NB4 (cell line): Measurements from ENCODE around the gene IQCM.

Source experiments
- POLR2A ChIP-seq: IDR thresholded peaks from 2 replicates; pipeline ENCODE4 v1.6.1; 2011; ENCODE audit warnings: mild to moderate bottlenecking; ENCODE audit not compliant: insufficient read length; ENCODE audit errors: extremely low read depth
- TF ChIP-seq, protein P1 (sequence below): IDR thresholded peaks from one replicate; pipeline ENCODE4 v1.5.1; 2012; ENCODE audit warnings: low read depth, low read length

DNA sequence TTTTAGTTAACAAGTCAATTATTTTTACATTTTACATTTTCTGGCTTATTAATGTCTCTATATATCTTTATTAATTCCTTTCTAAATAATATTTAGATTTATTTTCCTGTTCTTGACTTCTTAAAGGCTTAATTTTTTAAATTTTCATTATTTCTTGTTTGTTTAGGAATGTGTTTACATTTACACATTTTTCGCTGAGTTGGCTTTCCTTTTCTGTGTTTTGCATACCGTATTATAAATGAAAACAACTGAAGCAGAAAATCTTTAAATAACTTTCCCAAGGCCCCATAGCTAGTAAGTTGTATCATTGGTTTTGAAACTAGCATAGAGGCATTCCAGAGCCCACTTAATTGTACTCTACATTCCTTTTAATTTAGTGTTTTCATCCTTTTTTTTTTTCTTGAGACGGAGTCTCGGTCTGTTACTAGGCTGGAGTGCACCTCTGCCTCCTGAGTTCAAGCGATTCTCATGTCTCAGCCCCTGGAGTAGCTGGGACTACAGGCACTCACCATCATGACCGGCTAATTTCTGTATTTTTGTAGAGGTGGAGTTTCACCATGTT, 261.6 kb downstream of the IQCM start:
- TF ChIP-seq, protein P1, sequence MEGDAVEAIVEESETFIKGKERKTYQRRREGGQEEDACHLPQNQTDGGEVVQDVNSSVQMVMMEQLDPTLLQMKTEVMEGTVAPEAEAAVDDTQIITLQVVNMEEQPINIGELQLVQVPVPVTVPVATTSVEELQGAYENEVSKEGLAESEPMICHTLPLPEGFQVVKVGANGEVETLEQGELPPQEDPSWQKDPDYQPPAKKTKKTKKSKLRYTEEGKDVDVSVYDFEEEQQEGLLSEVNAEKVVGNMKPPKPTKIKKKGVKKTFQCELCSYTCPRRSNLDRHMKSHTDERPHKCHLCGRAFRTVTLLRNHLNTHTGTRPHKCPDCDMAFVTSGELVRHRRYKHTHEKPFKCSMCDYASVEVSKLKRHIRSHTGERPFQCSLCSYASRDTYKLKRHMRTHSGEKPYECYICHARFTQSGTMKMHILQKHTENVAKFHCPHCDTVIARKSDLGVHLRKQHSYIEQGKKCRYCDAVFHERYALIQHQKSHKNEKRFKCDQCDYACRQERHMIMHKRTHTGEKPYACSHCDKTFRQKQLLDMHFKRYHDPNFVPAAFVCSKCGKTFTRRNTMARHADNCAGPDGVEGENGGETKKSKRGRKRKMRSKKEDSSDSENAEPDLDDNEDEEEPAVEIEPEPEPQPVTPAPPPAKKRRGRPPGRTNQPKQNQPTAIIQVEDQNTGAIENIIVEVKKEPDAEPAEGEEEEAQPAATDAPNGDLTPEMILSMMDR = no peak
- TF ChIP-seq POLR2A = no peak
